DMS153 treated with DMSO at 0.1 percent for 48 hours (cell line): ENCODE data around the gene WDR87.
"Not testable (repeated sequence)": the region's sequence is repeated elsewhere in the genome, so short reads cannot be mapped to it uniquely, and the experiment has no call there.

ENCODE experiments used
- DNase-seq: peaks from one replicate; lab custom pipeline; 2025; ENCODE audit not compliant: unreplicated experiment; lab: John Stamatoyannopoulos, UW

WDR87 gene

DNA sequence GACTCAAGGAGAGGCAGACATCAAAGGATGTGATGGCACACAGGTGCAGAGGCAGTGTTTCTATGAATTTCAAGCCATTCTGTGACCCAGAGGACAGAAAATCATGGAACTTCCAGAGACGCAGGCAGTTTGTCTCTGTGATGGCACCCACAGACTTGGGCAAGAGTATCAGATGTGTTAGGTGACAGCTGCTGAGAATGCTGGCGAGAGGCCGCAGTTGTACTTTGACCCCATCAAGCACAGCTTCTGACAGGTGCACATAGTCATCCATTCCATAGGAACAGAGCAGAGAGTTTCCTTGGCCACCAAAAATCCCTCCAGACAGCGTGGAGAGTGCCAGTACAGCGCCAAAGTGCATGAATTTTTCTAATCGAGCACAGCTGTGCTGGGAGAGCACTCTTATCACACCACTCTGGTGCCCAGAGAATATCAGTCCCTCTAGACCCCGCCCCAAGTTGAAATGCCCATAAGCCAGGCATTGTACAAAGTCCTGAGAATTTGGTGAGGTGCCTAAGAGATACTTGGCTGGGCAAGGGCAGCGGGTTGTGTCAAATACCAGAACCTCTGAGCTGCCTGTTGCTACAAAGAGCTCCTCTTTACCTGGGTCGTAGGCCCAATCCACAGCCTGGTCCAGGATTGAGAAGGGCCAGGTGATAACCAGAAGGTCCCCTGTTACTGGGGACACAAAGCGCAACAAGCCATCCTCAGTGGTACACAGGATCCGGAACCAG lies 12.4 kb downstream of the WDR87 start:
- no peak for DNase-seq

- DNase-seq: no peak
Measured at GRCh38 chr19:37886571-37886970, 19.8 kb downstream of the WDR87 start.

GRCh38 chr19:37885392-37885791 lies 21.0 kb downstream of the WDR87 start:
- DNase-seq: no peak

- DNase-seq: no peak
Measured at GRCh38 chr19:37877147-37877546, 29.2 kb downstream of the WDR87 start.

- DNase-seq: no peak
Measured at GRCh38 chr19:37876032-37876431, 30.4 kb downstream of the WDR87 start.

GRCh38 chr19:37874784-37875183 lies 31.6 kb downstream of the WDR87 start:
- no peak for DNase-seq

DNA sequence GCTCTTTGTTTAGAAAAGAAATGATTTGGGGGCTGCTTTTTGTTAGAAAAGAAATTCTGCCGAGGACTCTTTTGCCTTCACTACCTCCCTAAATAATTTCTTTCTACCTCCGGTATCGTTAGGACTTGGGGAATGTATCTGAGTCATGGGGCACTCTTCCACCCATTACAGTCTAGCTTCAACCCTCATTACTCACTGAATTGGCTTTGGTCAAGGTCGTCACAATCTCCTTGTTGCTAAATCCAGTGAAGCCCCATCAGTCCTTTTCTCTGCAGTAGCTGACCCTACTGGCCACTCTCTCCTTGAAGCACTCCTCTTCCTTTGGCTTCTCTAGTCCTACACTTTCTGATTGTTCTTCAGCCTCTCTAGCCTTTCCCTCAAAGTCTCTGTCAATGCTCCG lies 34.0 kb downstream of the WDR87 start:
- no peak for DNase-seq

- no peak for DNase-seq
Measured at GRCh38 chr19:37869766-37870340, 36.5 kb downstream of the WDR87 start.

DNA sequence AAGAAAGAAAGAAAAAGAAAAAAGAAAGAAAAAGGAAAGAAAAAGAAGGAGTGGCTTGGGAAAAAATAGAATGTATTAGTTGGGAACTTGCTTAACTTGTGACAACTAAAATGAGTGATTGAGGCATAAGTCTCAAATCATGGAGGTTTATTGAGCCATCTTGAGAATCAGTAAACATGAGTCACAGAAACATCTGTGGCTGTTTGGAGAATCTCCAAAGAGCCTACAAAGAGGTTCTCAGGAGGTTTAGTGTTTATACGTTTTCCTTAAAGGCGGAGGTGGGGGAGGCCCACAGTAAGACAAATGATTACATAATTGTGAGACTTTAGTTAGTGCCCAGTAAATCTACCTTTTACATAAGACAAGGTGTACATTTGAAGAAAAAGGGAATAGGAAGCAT lies 38.6 kb downstream of the WDR87 start:
- no peak for DNase-seq

GRCh38 chr19:37865930-37866329 lies 40.5 kb downstream of the WDR87 start:
- not testable (repeated sequence) for DNase-seq

DNA sequence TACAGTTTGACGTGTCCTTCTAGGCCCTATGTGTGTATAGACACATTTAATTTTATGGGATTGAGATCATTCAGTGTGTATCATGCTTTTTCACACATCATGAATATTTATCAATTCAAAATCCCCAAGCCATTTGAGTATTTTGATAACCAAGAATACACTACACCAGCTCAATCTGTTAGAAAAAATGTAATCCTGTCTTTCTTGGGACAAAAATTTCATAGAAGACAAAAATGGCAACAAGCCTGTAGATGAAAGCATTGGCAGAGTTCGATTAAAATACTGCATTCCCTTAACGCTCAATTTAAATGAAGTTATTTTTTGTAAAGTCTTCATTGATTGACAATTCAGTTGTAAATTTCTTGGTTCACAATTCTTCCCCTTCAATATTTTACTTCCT lies 41.9 kb downstream of the WDR87 start:
- DNase-seq: no peak

GRCh38 chr19:37855098-37855497 lies 51.3 kb downstream of the WDR87 start:
- DNase-seq: no peak

GRCh38 chr19:37845932-37846331 lies 60.5 kb downstream of the WDR87 start:
- DNase-seq: no peak
